ENCODE measurements around the gene S1PR3. TPM values are rescaled to one million over a fixed set of nuclear protein-coding genes. Genes with fewer than 3 reads are reported as not detected.

S1PR3 gene
- total and polyA plus RNA-seq, 9 of the 15 experiments (the other 6 are each of a cell fraction or from before 2014, with no cell fraction given), result 0.03 to 2.0 (median 0.29) TPM

GRCh38 chr9:89000371-89000781, 9.1 kb downstream of the S1PR3 start:
- Histone ChIP-seq H3K4me1 (replicated peaks in 1 of 2; ENCODE audit: control insufficient read depth in 2 of 2, insufficient read depth in 2 of 2, low read length in 2 of 2) (peaks cover 3 to 9% of the 10 kb centered on the region in 2 experiments; a peak in 3 of 5 replicates), H3K9me1 (ENCODE audit: control insufficient read depth, insufficient read depth, low read length) (no peaks in the 10 kb centered on the region), H3K4me2 (ENCODE audit: insufficient read depth, low read length) (no peak overlapping the region), H3K36me3 (ENCODE audit: control insufficient read depth, insufficient read depth, low read length) (no peaks in the 10 kb centered on the region), H4K20me1 (replicated peaks; ENCODE audit: control insufficient read depth, insufficient read depth, low read length) (no peaks in the 10 kb centered on the region), H3K9ac (ENCODE audit: insufficient read depth in 1 of 2, low read depth in 2 of 2, low read length in 2 of 2) (no peak overlapping the region), H3K9me3 (replicated peaks; ENCODE audit: control insufficient read depth, insufficient read depth, low read depth, low read length) (no peaks in the 10 kb centered on the region), H3K27ac (ENCODE audit: extremely low read depth, low read depth, low read length) (no peak overlapping the region), H3K4me3 (no peak overlapping the region), H2AFZ (ENCODE audit: low read depth, low read length) (no peak overlapping the region), H3K79me2 (ENCODE audit: control insufficient read depth, insufficient read depth, low read length) (no peaks in the 10 kb centered on the region), H3K27me3 (ENCODE audit: control insufficient read depth in 2 of 2, insufficient read depth in 2 of 2, low read length in 2 of 2) (peaks cover 0 to 19% of the 10 kb centered on the region in 2 experiments; a peak in 2 of 5 replicates)
- BruUV-seq (replicated peaks), result no TSS peak
- intact Hi-C loops (cut with micrococcal nuclease), result loop anchor here (1.0 kb wide), 1 partner anchor 407 kb away; no protein-coding TSS in a partner anchor
- ChIA-PET CTCF (ENCODE audit: low intra/inter-chr PET ratio) (interaction anchor here (1.2 to 2.1 kb wide), 2 partner anchors 407 to 826 kb away, joined by 4 to 13 read pairs; no protein-coding TSS in a partner anchor), POLR2A (interaction anchor here (0.7 kb wide), 1 partner anchor 566 kb away, joined by 3 read pairs; no protein-coding TSS in a partner anchor)
- no peak for DNase-seq (ENCODE audit: extremely low read depth in 1 of 4, low spot score in 3 of 4)
- in situ Hi-C loops (cut with MboI), result loop anchor here (5.0 to 25.0 kb wide), 2 partner anchors 408 to 1038 kb away; partner anchors contain the start of gene CDK20
- no peak for FAIRE-seq
- ATAC-seq, result no peak
- WGBS (ENCODE audit: insufficient coverage, low coverage, missing lambda C conversion rate), result 64% methylated on average over 6 of the region's 9 CpGs
- no peak for TF ChIP-seq HNRNPUL1 (IDR thresholded peaks at IDR 0.05; ENCODE audit: low read length)
- no peak for TF ChIP-seq NR3C1 (CRISPR knock-in tag; IDR thresholded peaks at IDR 0.05)
- TF ChIP-seq ZNF431 (CRISPR knock-in tag; IDR thresholded peaks at IDR 0.05), result no peak
- no peak for TF ChIP-seq GMEB1 (CRISPR knock-in tag; IDR thresholded peaks at IDR 0.05)
- TF ChIP-seq FOXJ3 (CRISPR knock-in tag; IDR thresholded peaks at IDR 0.05), result no peak
- TF ChIP-seq ZNF395 (CRISPR knock-in tag; IDR thresholded peaks at IDR 0.05), result no peak
- TF ChIP-seq SMAD1 (IDR thresholded peaks at IDR 0.05; ENCODE audit: low read depth, low read length, partially characterized antibody), result no peak
- TF ChIP-seq ZFP1 (CRISPR knock-in tag; IDR thresholded peaks at IDR 0.05), result no peak
- no peak for TF ChIP-seq ZNF77 (CRISPR knock-in tag; IDR thresholded peaks at IDR 0.05)
- TF ChIP-seq CSDE1 (IDR thresholded peaks at IDR 0.05), result no peak
- TF ChIP-seq ESRRB (CRISPR knock-in tag; IDR thresholded peaks at IDR 0.05; ENCODE audit: borderline replicate concordance), result no peak
- TF ChIP-seq LARP7 (IDR thresholded peaks at IDR 0.05), result no peak
- no peak for TF ChIP-seq NONO (IDR thresholded peaks at IDR 0.05; ENCODE audit: low read depth in 2 of 2, low read length in 1 of 2)
- TF ChIP-seq FOXK2 (conservative IDR thresholded peaks at IDR 0.05 in 1 of 2, IDR thresholded peaks at IDR 0.05 in 1 of 2; ENCODE audit: low read depth in 2 of 2), result no peak
